GM12878 (cell line): ENCODE measurements around the gene AOAH. TPM values are rescaled to one million over a fixed set of nuclear protein-coding genes. Genes with fewer than 3 reads are reported as not detected.

Source experiments
- ATAC-seq: fragments of 200-7000 bp; cut with Tn5 transposase; 3 replicates; pipeline ENCODE4 v1.9.1; 2020; ENCODE audit warnings: mild to moderate bottlenecking, moderate library complexity
- Bru-seq: library from RNA; stranded (reverse); fragments of 400-500 nt; gene quantifications from one replicate; lab custom pipeline; 2021; lab: Mats Ljungman, UMichigan
- BruChase-seq, 2 experiments: library from RNA; stranded (reverse); fragments of 400-500 nt; gene quantifications; one replicate each; lab custom pipeline; 2021; lab: Mats Ljungman, UMichigan
- BruUV-seq: library from RNA; stranded (reverse); fragments of 400-500 nt; replicated peaks from 2 replicates; lab custom pipeline; 2021; lab: Mats Ljungman, UMichigan
- CTCF ChIA-PET: fragments of 300-600 bp; sonication (Branson Sonifier 250); formaldehyde crosslinking; extraction: SDS; loops from one replicate; lab custom pipeline; 2021; ENCODE audit warnings: inconsistent platforms; lab: Yijun Ruan, JAX
- POLR2A ChIA-PET: fragments of 350-600 bp; formaldehyde crosslinking; extraction: SDS; loops from one replicate; lab custom pipeline; 2021; ENCODE audit warnings: inconsistent platforms; lab: Charles Lee
- RAD21 ChIA-PET: fragments of 300-600 bp; sonication (Branson Sonifier 250); formaldehyde crosslinking; loops from one replicate; lab custom pipeline; 2023; ENCODE audit warnings: antibody characterized with exemption; ENCODE audit not compliant: unreplicated experiment; lab: Charles Lee
- SMC1A ChIA-PET: fragments of 300-600 bp; sonication (Branson Sonifier 250); formaldehyde crosslinking; loops from one replicate; lab custom pipeline; 2023; ENCODE audit not compliant: unreplicated experiment, uncharacterized antibody; lab: Charles Lee
- DNase-seq: peaks from one replicate; pipeline ENCODE4 v3.0.0-alpha.2; 2011; ENCODE audit warnings: low read depth, low spot score
- FAIRE-seq: peaks from 3 replicates; lab custom pipeline; 2011; peaks lifted over from hg19 to GRCh38; lab: Jason Lieb, UNC
- H2AFZ ChIP-seq: 2 replicates; pipeline ENCODE4 v1.6.0; 2011; ENCODE audit warnings: low read depth, low read length, control low read depth; ENCODE audit not compliant: control insufficient read depth
- H3K27ac ChIP-seq: 2 replicates; pipeline ENCODE4 v1.5.1; 2011; ENCODE audit warnings: control low read depth; ENCODE audit not compliant: control insufficient read depth, insufficient read depth
- H3K27me3 ChIP-seq, 2 experiments: replicated peaks in 1 of 2; 2 replicates each; pipeline versions ENCODE4 v1.6.0 to v1.6.1; 2011; ENCODE audit warnings: low read length in 1 of 2; ENCODE audit not compliant: control insufficient read depth in 2 of 2, insufficient read depth in 2 of 2
- H3K36me3 ChIP-seq, 2 experiments: 2 replicates each; pipeline ENCODE4 v1.5.1; 2011; ENCODE audit warnings: low read length in 1 of 2; ENCODE audit not compliant: control insufficient read depth in 2 of 2, insufficient read depth in 2 of 2
- H3K4me1 ChIP-seq: 2 replicates; pipeline ENCODE4 v1.6.1; 2011; ENCODE audit warnings: mild to moderate bottlenecking, low read length, moderate library complexity, mixed read lengths; ENCODE audit not compliant: control insufficient read depth, insufficient read depth
- H3K4me2 ChIP-seq: 2 replicates; pipeline ENCODE4 v1.6.0; 2011; ENCODE audit warnings: control low read depth; ENCODE audit not compliant: control insufficient read depth, insufficient read depth
- H3K4me3 ChIP-seq: fragments of 200-600 bp; sonication (generic); 2 replicates; pipeline ENCODE4 v1.5.1; 2016
- H3K79me2 ChIP-seq: 2 replicates; pipeline ENCODE4 v1.6.0; 2011; ENCODE audit warnings: low read length; ENCODE audit not compliant: control insufficient read depth, insufficient read depth
- H3K9ac ChIP-seq: 2 replicates; pipeline ENCODE4 v1.8.0; 2011; ENCODE audit warnings: low read length, control low read depth, mixed read lengths; ENCODE audit not compliant: control insufficient read depth, insufficient read depth
- H3K9me3 ChIP-seq: replicated peaks from 3 replicates; pipeline ENCODE4 v1.5.1; 2011; ENCODE audit warnings: mild to moderate bottlenecking, low read length; ENCODE audit not compliant: control insufficient read depth, insufficient read depth
- H4K20me1 ChIP-seq: 2 replicates; pipeline ENCODE4 v1.6.0; 2011; ENCODE audit not compliant: control insufficient read depth, insufficient read depth
- CEBPB ChIP-seq, 2 experiments: fragments of 150-350 bp in 1 of 2; IDR thresholded peaks; 2 replicates each; pipeline ENCODE4 v1.6.1; 2012 to 2014; ENCODE audit warnings: low read depth in 2 of 2, low read length in 2 of 2, borderline replicate concordance in 1 of 2, inconsistent platforms in 1 of 2
- FOXM1 ChIP-seq: IDR thresholded peaks from 2 replicates; pipeline ENCODE4 v1.6.1; 2012; ENCODE audit warnings: low read depth, mild to moderate bottlenecking, inconsistent platforms, low read length, moderate library complexity
- HDAC2 ChIP-seq: fragments of 200-600 bp; sonication (generic); IDR thresholded peaks from 2 replicates; pipeline ENCODE4 v1.6.1; 2017
- MYB ChIP-seq: fragments of 150-350 bp; IDR thresholded peaks from 2 replicates; pipeline ENCODE4 v1.6.1; 2014; ENCODE audit warnings: mild to moderate bottlenecking, low read depth, low read length, borderline replicate concordance
- PML ChIP-seq: IDR thresholded peaks from 2 replicates; pipeline ENCODE4 v1.6.1; 2012; ENCODE audit warnings: low read length, inconsistent platforms
- POLR2AphosphoS2 ChIP-seq: IDR thresholded peaks from 2 replicates; pipeline ENCODE4 v1.6.1; 2011; ENCODE audit warnings: low read depth, mild to moderate bottlenecking, low read length, improper control_type of control experiment, moderate library complexity
- RB1 ChIP-seq: fragments of 450-650 bp; formaldehyde crosslinking; IDR thresholded peaks from 2 replicates; pipeline ENCODE4 v1.6.1; 2017; ENCODE audit warnings: mild to moderate bottlenecking, borderline replicate concordance
- RUNX3 ChIP-seq: IDR thresholded peaks from 2 replicates; pipeline ENCODE4 v1.6.1; 2012; ENCODE audit warnings: low read length, inconsistent platforms
- SMARCA5 ChIP-seq: fragments of 450-650 bp; IDR thresholded peaks from 2 replicates; pipeline ENCODE4 v1.6.1; 2017; ENCODE audit warnings: mild to moderate bottlenecking
- SPI1 ChIP-seq: IDR thresholded peaks from 2 replicates; pipeline ENCODE4 v1.6.1; 2011; ENCODE audit warnings: low read depth, mild to moderate bottlenecking, low read length, moderate library complexity, borderline replicate concordance; ENCODE audit not compliant: insufficient read depth
- SREBF2 ChIP-seq: IDR thresholded peaks from 2 replicates; pipeline ENCODE4 v1.6.1; 2012; ENCODE audit warnings: mild to moderate bottlenecking, low read length
- ZZZ3 ChIP-seq: IDR thresholded peaks from 2 replicates; pipeline ENCODE4 v1.6.1; 2011; ENCODE audit warnings: low read depth; ENCODE audit not compliant: control insufficient read depth, insufficient read length
- WGBS: methylation state at CpG from one replicate; pipeline ENCODE4 v1.1.6; 2016; ENCODE audit warnings: low lambda C conversion rate; ENCODE audit not compliant: insufficient replicate concordance, insufficient coverage; ENCODE audit errors: missing lambda C conversion rate; 5-methylcytosine and 5-hydroxymethylcytosine counted together
- in situ Hi-C: fragments of 300-500 bp; cut with MboI; formaldehyde crosslinking; loops from 9 replicates; pipeline ENCODE4 v1.14.3; 2018; ENCODE audit warnings: mixed read lengths
- intact Hi-C: fragments of 100-400 bp; cut with micrococcal nuclease; formaldehyde crosslinking; loops from one replicate; pipeline ENCODE4 v1.14.2; 2022; ENCODE audit not compliant: unreplicated experiment
- long read RNA-seq, 2 experiments: library from polyadenylated mRNA; unstranded; transcript quantifications; one replicate each; pipeline ENCODE4 v2.0.0, GENCODE V29; 2019 to 2020
- polyA minus RNA-seq, 3 experiments: library from RNA; depleted of rRNA, polyadenylated mRNA; stranded (reverse); fragments of >200 nt; gene quantifications; 2 replicates each; pipeline ENCODE4 v1.2.3, GENCODE V29; 2011
- polyA plus RNA-seq, 11 experiments: library from polyadenylated mRNA; depleted of rRNA in 4 of 11; unstranded in 6 of 11; stranded (reverse) in 5 of 11; fragments of >200 nt; fragmentation: Nextera tagmentation in 4 of 11; fragmentation: Illumina TruSeq in 1 of 11; extraction: Ambion mirVana in 4 of 11; extraction: Trizol in 1 of 11; gene quantifications; 1 replicate in 1 of 11; 2 replicates in 10 of 11; pipeline versions ENCODE4 v1.2.1 to v1.2.3, GENCODE V29; 2011 to 2016; ENCODE audit warnings: inconsistent platforms in 2 of 11, missing spikeins in 2 of 11, low read depth in 1 of 11
- total RNA-seq, 4 experiments: library from RNA; depleted of rRNA in 3 of 4; stranded (reverse); fragments of >200 nt in 3 of 4; fragmentation: Illumina TruSeq in 1 of 4; extraction: Trizol in 1 of 4; gene quantifications; 2 replicates each; pipeline versions ENCODE4 v1.2.1 to v1.2.3, GENCODE V29; 2013 to 2021
- TF ChIP-seq, protein P1 (sequence below): fragments of 450-650 bp; formaldehyde crosslinking; IDR thresholded peaks from 2 replicates; pipeline ENCODE4 v1.4.0; 2022; ENCODE audit warnings: mild to moderate bottlenecking, moderate library complexity
- TF ChIP-seq, protein P2 (sequence below): IDR thresholded peaks from 2 replicates; pipeline ENCODE4 v1.6.1; 2011; ENCODE audit warnings: borderline replicate concordance, low read depth, mild to moderate bottlenecking, moderate library complexity, mixed read lengths, low read length; ENCODE audit not compliant: insufficient read depth; ENCODE audit errors: extremely low read length

The AOAH gene, protein sequence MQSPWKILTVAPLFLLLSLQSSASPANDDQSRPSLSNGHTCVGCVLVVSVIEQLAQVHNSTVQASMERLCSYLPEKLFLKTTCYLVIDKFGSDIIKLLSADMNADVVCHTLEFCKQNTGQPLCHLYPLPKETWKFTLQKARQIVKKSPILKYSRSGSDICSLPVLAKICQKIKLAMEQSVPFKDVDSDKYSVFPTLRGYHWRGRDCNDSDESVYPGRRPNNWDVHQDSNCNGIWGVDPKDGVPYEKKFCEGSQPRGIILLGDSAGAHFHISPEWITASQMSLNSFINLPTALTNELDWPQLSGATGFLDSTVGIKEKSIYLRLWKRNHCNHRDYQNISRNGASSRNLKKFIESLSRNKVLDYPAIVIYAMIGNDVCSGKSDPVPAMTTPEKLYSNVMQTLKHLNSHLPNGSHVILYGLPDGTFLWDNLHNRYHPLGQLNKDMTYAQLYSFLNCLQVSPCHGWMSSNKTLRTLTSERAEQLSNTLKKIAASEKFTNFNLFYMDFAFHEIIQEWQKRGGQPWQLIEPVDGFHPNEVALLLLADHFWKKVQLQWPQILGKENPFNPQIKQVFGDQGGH
- total RNA-seq (2013; cell fraction: nucleolus; rRNA removed): 7.9 and 11.0 TPM in 2 replicates
- 1.1 and 1.9 TPM in 2 replicates for total RNA-seq (2014; rRNA removed)
- total RNA-seq (2014; rRNA removed; fragmentation: Illumina TruSeq; extraction: Trizol): 2.7 and 2.9 TPM in 2 replicates
- total RNA-seq (2021): 1.3 and 1.6 TPM in 2 replicates
- 0.26 TPM for polyA plus RNA-seq (2011; ENCODE audit: low read depth)
- polyA plus RNA-seq (2011; rRNA removed): 0.37 and 1.0 TPM in 2 replicates
- polyA plus RNA-seq (2011; cell fraction: cytosol; rRNA removed): 0.15 and 0.24 TPM in 2 replicates
- polyA plus RNA-seq (2011; cell fraction: nucleus; rRNA removed): 0.76 and 0.99 TPM in 2 replicates
- 0.14 TPM in 2 replicates for polyA plus RNA-seq (2012)
- polyA plus RNA-seq (2014; fragmentation: Illumina TruSeq; extraction: Trizol): 0.90 and 1.7 TPM in 2 replicates
- polyA plus RNA-seq (2014; fragmentation: Nextera tagmentation; extraction: Ambion mirVana): 1 to 10 TPM; 2.2 to 2.8 TPM
- 0.49 and 2.0 TPM in 2 replicates for polyA plus RNA-seq (2014; rRNA removed)
- polyA plus RNA-seq (2016; fragmentation: Nextera tagmentation; extraction: Ambion mirVana): under 1 TPM; 0.32 to 0.70 TPM
- polyA minus RNA-seq (2011; rRNA and poly(A)+ RNA removed): 0.37 and 0.41 TPM in 2 replicates
- polyA minus RNA-seq (2011; cell fraction: cytosol; rRNA and poly(A)+ RNA removed): not detected in 2 replicates
- polyA minus RNA-seq (2011; cell fraction: nucleus; rRNA and poly(A)+ RNA removed): 0.48 and 1.1 TPM in 2 replicates
- Bru-seq, nascent RNA: percentile 47 among the genes with signal in this experiment
- BruChase-seq, experiment 1, labeled RNA remaining after a 6-hour chase: percentile 39 among the genes with signal in this experiment
- percentile 49 among the genes with signal in this experiment for BruChase-seq, experiment 2, labeled RNA remaining after a 2-hour chase
- long read RNA-seq, experiment 1, partial matches to known transcripts: 0 of 1 reads
- long read RNA-seq, experiment 1, other reads (novel, unspliced or antisense): 1 of 1 reads
- long read RNA-seq, experiment 2, partial matches to known transcripts: 0 of 2 reads
- long read RNA-seq, experiment 2, other reads (novel, unspliced or antisense): 2 of 2 reads

DNA sequence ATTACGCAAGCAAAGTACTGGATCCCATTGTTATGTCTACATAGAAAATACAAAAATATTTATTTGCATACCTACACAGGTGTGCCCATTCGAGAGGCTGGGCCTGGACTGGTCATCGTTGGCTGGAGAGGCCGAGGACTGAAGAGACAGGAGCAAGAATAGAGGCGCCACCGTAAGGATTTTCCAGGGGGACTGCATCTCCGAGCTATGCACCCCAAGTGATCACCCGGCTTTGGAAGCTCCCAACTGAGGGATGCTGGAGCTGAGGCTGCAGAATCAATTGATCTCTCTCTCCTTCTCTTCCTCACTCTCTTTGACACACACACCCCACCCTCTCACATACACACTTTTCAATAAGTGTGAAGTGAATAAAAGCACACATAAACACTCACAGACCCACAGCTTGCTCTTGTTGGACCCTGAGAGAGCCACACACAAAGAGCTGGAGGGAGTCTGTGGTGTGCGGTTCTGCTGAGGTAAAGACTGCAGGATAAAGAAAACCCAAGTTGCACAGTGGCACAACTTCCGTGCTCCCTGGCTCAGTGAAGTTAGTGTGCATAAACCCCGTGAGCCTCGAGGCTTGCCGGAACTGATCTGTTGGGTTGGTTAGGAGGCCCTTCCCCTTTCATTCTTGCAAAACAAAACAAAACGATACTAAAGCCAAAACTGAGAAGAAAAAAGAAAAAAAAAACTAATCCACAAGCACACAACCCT is at the start of gene AOAH:
TSS of gene AOAH (minus strand) at position 544 of the 714 bp plus-strand sequence. CDS start at position 198, 346 bp downstream.
- ChIA-PET CTCF (no interaction called here), RAD21 (no interaction called here), POLR2A (no interaction called here), SMC1A (interaction anchor here (0.6 kb wide), 2 partner anchors 53 to 978 kb away, joined by 3 read pairs; no protein-coding TSS in a partner anchor)
- DNase-seq (no peak), FAIRE-seq (peak; percentile 79), ATAC-seq (peak; percentile 98)
- intact Hi-C loops (no loop called here), in situ Hi-C loops (no loop called here)
- no TSS peak for BruUV-seq
- H3K9ac ChIP-seq: no peak within 1 kb of the TSS
- peaks cover 7% of the 10 kb centered on the region; the same call in 1 of the 2 replicates for H3K4me1 ChIP-seq
- H3K27ac ChIP-seq: no peak within 1 kb of the TSS
- H4K20me1 ChIP-seq: no peaks in the 10 kb centered on the region
- H2AFZ ChIP-seq: peak within 1 kb of the TSS; percentile 60
- no peaks in the 10 kb centered on the region for H3K9me3 ChIP-seq
- no peaks in the 10 kb centered on the region for H3K27me3 ChIP-seq
- no peak within 1 kb of the TSS for H3K4me3 ChIP-seq
- no peaks in the 10 kb centered on the region for H3K36me3 ChIP-seq
- WGBS: 23% methylated on average over 14 of the region's 14 CpGs
- no peaks in the 10 kb centered on the region for H3K79me2 ChIP-seq
- peak within 1 kb of the TSS; percentile 36 for H3K4me2 ChIP-seq
- no peak for TF ChIP-seq HDAC2
- no peak for TF ChIP-seq ZZZ3
- no peak for TF ChIP-seq MYB
- TF ChIP-seq FOXM1: no peak
- TF ChIP-seq, protein P1, sequence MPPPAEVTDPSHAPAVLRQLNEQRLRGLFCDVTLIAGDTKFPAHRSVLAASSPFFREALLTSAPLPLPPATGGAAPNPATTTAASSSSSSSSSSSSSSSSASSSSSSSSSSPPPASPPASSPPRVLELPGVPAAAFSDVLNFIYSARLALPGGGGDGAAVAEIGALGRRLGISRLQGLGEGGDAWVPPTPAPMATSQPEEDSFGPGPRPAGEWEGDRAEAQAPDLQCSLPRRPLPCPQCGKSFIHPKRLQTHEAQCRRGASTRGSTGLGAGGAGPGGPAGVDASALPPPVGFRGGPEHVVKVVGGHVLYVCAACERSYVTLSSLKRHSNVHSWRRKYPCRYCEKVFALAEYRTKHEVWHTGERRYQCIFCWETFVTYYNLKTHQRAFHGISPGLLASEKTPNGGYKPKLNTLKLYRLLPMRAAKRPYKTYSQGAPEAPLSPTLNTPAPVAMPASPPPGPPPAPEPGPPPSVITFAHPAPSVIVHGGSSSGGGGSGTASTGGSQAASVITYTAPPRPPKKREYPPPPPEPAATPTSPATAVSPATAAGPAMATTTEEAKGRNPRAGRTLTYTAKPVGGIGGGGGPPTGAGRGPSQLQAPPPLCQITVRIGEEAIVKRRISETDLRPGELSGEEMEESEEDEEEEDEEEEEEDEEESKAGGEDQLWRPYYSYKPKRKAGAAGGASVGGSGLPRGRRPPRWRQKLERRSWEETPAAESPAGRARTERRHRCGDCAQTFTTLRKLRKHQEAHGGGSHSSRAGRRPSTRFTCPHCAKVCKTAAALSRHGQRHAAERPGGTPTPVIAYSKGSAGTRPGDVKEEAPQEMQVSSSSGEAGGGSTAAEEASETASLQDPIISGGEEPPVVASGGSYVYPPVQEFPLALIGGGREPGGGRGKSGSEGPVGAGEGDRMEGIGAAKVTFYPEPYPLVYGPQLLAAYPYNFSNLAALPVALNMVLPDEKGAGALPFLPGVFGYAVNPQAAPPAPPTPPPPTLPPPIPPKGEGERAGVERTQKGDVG (CRISPR knock-in tag): no peak
- TF ChIP-seq PML: 0 out of 2 replicates have a peak, but pooled peaks have one; percentile 31
- TF ChIP-seq SMARCA5: no peak
- TF ChIP-seq POLR2AphosphoS2: no peak
- no peak for TF ChIP-seq RB1
- peak; percentile 66; the same call in 1 of the 2 replicates for TF ChIP-seq SPI1
- TF ChIP-seq, protein P2, sequence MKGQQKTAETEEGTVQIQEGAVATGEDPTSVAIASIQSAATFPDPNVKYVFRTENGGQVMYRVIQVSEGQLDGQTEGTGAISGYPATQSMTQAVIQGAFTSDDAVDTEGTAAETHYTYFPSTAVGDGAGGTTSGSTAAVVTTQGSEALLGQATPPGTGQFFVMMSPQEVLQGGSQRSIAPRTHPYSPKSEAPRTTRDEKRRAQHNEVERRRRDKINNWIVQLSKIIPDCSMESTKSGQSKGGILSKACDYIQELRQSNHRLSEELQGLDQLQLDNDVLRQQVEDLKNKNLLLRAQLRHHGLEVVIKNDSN: no peak
- no peak for TF ChIP-seq CEBPB (IDR thresholded peaks at IDR 0.05; ENCODE audit: borderline replicate concordance in 1 of 2, low read depth in 2 of 2, low read length in 2 of 2)
- TF ChIP-seq RUNX3: peak; percentile 59
- no peak for TF ChIP-seq SREBF2
